ENCODE measurements around the gene PCA3.
"Not testable (repeated sequence)": the region's sequence is repeated elsewhere in the genome, so short reads cannot be mapped to it uniquely, and the experiment has no call there.

The PCA3 gene

DNA sequence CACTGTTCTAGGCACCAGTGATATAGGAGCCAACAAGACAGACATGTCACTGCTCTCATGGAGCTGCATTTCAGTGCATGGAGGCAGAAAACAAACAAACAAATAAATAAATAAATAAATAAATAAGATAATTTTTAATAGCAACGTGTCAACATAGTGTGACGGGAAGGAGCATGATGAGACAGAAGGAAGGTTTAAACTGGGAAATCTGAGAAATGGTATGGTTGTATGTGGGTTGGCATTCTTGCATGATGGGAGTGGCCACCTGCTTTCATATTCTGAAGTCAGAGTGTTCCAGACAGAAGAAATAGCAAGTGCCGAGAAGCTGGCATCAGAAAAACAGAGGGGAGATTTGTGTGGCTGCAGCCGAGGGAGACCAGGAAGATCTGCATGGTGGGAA is at the start of gene PCA3:
TSS of gene PCA3 (plus strand) at position 301 of the 400 bp plus-strand sequence.
- DNase-seq: no peak

DNA sequence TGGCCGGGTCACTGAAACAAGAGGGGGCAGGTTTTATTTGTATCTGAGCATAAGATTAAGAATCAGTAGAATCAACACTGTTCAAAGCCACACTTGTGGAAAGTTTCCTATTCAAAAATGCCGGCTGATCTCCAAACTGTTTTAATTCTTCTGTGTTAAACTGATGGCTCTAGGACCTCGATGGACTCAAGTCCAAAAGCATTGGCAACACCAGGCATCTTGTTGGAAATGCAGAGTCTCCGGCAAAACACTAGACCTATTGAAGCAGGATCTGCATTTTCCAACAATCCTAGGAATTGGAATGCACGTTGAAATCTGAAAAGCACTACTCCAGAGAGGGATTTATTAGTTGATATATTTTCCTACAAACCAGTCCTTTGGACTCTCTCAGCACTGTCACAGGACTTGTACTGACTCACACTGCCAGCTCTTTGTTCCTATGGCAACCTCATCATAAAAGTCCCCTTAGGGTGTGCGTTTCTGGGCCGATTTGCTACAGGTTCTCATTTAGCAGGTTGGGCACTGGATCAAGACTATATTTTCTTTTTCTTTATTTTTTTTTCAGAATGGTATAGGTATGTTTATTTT is 48.1 kb upstream of the PCA3 start:
- DNase-seq: no peak

DNA sequence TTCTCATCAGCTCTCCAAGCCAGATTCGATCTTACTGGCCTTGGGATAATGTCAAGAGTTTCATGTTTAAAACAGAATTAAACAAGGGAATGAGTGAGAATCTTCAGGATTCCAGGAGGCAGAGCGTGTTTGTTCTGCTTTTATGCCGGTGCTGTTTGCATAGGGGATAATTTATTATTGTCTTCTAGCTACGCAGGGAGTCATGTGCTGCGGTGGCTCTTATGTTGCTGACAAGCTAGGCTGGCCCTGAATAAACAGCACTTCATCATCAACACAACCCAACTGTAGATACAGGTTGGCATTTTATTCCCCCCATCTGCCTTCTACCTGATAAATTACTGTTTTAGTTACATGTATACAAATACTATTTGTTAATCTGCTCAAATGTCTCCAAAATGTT is 47.1 kb upstream of the PCA3 start:
- no peak for DNase-seq

DNA sequence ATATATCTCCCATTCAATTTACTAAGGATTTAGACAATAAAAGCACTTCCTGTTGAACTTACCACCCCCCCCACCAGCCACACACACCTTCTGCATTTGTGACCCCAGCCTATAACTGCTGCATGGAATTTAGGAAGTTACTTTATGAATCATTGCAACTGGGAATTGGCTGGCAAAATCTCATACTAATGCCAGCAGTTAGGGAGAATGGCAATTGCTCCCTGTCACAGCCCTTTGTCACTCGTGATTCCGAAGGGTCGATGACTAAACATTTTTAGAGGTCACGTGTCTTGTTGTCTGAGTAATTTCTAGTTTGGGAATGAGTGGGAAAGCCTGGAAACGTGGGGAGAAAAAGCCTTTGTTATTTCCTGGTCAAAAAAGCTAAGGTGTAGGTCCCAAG is 46.6 kb upstream of the PCA3 start:
- DNase-seq: no peak

DNA sequence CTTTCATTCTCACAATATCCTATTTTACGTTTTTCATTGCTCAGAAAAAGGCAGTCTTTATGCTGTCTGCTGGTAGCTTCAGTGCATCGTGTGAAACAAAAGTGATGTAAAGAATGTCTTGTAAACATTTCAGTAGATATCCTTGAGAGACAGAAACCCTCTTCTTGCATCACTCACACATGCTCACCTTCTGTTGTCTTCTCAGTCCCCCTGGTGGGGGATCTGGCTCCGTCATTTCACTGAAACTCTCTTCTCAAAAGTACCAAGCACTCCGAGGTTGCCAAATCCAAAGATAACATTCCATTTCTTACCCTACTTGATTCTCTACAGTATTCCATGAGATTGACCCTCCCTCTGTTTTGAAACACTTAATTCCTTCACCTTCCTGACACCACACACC is 46.1 kb upstream of the PCA3 start:
- no peak for DNase-seq

DNA sequence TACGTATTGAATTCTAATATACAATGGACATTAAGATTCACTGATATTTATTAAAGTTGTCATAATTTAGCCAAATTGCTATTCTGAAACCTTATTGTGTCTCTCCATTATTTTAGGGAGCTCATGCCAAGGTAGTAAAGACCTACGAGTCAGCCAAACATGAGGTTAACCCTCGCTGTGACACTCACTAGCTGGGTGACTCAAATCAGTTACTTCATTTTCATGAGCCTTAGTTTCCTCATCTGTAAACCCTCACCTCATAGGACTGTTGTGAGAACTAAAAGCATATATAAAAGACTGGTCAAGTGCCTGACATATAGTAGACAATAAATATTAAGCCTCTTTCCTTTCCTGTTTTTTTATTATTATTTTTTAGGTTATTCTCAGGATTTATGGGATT is 44.0 kb upstream of the PCA3 start:
- DNase-seq: no peak

DNA sequence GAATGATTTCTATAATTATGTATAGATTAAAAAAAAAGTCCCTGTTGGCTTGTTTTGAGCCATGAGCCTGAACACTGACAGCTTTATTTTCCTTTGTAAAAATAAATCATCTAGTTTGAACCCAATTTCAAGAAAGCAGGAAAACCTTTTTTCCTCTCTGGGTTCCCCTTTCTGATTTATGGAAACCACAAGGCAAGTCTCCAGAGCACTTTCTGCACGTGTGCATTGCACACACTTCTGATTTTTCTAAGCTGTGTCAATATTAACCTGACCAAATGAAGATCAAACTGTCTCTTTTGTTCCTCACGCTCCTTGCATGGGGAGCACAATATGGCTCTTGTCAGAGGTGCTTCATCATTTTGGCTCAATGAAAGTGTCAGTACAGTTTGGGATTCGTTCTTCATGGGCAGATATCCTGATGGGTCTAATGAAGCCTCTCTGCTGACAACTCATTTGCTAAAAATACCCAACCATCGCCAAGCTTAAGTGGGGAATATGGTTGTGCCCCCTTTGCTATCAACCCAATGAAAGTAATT is 39.2 kb upstream of the PCA3 start:
- no peak for DNase-seq

DNA sequence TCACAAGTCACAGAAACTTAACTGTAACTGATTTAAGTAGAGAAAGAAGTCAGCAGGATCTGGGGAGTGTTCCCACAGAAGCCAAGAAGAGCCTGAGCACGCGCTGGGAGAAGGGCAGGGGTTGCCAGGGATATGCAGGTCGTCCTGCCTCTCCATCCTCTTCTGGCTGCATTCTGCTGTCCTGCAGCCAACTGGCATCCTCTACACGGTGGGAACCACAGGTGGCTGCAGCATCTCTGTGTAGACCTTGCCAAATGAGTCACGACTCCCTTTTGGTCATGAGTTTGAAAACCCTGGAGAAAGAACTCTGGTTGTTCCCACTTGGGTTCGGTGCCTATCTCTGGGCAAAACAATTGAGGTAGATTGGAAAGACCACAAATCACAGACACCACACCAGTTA is 38.4 kb upstream of the PCA3 start:
- DNase-seq: no peak

DNA sequence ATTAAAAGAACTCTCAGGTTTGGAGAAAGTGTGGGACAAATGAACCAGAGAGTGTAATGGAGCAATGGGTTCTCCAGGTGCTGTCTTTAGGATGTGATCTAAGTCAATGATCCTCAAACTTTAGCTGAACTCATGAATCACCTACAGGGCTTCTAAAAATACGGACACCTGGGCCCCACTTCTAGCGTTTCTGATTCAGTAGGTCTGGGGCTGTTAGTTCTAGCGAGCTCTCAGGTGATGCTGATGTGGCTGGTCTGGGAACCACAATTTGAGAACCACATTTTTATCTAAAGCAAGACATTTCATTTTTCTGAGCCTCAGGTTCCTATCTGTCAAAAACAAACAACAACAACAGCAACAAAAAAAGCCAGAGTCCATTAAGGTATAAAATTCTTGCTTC is 35.1 kb upstream of the PCA3 start:
- DNase-seq: no peak

DNA sequence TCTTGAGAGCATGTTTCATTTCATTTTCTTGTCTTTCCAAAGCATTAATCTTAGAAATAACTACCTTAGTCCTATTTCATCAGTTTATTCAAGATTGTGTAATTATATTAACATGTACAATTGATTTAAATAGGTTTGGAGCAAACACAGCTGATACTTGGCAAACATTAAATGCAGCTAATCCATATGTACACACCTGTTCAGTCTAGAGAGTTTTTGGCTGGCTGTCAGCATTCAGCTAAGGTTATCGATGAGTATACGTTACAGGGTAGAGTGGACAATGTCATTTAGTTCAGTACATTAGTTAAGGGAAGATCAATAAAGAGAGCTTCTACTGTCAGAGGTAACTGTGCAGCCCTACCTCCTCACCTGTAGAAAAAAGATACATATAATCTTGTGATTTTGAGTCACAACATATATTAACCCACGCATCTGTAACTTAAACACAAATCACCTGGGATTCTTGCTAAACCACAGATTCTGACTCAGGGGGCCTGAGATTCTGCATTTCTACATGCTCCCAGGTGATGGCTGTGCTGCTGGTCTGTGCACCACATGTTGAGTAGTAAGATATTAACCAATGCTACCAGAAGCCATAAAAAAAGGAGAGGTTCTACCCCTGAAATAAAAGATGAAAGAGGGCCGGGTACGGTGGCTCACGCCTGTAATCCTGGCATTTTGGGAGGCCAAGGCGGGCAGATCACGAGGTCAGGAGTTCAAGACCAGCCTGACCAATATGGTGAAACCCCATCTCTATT is 34.1 kb upstream of the PCA3 start:
- no peak for DNase-seq

DNA sequence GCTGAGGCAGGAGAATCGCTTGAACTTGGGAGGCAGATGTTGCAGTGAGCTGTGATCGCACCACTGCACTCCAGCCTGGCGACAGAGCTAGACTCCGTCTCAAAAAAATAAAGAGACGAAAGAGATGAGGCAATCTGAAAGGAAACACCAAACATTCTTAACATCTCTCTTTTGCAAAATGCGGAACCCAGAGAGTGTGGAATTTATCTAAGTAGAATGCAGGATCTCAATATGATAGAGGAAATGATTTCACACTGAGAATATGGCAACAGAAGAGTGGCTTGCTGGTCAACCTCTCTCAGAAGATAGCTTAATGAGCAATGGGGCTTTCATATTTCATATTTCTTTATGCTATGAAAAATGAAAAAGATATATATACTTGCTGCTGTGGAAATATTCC is 33.4 kb upstream of the PCA3 start:
- no peak for DNase-seq

DNA sequence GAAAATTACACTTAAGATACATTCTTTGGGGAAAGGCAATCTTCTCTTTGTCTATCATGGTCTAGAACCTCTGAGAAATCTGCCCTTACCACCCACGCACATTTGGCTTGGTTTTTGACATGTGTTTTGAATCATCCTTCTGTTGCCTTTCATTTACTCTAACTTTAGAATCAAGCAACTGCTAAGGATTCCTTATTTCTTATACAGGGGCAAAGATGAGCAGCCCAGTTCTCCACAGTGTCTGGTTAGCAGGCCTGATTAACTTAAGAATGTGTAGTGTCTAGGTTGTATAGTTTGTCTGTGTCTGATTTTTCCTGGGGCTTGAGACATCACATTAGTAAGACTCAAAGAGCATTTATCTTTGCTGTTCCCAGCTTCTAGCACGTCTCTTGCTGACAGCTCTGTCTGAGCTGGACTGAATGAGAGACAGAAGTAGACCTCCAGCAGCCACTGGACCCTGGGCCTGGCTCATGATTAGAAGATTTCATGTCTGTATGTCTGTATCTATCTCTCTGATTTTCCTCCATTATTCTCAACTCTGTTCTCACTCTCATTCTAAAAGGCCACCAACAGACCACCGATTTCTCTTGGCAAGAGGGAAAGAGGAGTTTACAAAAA is 31.8 kb upstream of the PCA3 start:
- DNase-seq: no peak

DNA sequence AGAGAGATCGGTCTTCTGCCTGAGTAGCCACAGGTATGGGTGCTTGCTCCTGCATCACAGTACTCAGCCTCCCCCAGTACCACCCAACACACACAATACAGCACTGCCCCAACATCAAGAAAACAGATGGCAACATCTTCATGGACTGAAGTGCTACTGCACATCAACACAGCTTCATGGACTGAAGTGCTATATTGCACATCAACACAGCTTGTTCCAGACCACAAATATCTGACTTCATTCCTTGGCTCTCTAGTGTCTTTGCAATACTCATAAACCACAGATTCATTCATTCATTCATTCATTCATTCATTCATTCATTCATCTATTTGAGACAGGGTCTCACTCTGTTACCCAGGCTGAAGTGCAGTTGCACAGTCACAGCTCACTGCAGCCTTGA is 31.1 kb upstream of the PCA3 start:
- DNase-seq: no peak

DNA sequence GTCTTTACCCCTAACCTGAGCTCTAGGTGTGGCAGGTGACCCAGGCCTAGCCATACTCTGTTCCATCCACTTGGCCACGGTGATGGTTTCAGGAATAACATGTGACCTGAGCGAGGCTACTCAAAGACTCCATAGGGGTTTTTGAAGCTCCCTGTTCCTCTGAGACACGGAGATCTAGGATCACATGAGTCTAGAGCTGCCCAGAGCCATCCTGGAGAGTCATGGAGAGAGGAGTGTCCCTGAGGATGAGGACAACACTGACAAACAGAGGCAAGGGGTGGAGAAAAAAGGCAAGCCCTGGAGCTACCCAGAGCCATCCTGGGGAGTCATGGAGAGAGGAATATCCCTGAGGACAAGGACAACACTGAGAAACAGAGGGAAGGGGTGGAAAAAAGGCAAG is 29.5 kb upstream of the PCA3 start:
- no peak for DNase-seq

DNA sequence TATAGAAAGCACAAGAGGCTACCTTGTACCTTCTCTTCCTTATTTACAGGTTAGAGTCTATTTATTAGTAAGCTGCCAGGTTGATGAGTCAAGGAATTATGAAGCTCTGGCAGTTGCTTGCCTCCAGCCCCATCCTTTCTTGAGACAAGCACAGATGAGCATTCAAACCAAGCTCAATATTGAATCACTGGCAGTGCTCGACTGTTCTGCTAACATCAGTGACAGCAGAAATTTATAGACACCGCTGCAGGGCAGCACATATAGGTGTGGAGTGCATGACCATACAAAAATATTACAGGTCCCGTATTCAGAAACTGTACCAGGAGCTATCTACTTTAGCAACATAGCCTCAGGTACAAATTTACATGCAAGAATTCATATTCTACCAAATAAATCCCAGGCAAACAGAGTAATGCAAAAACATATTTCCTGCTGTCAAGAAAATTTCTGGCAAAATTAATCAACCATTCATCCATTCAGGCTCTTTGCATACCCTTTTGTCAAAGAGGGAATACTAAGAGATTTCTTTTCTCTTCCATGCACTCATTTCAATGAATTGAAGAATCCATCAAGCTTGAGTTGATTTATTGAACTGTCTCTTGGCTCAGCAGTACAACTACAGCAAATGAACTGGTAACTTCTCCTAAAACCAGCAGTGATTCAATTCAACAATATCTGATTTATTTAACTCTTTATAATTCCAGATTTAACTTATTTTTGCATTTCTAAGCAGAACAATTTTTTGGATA is 26.9 kb upstream of the PCA3 start:
- DNase-seq: no peak

DNA sequence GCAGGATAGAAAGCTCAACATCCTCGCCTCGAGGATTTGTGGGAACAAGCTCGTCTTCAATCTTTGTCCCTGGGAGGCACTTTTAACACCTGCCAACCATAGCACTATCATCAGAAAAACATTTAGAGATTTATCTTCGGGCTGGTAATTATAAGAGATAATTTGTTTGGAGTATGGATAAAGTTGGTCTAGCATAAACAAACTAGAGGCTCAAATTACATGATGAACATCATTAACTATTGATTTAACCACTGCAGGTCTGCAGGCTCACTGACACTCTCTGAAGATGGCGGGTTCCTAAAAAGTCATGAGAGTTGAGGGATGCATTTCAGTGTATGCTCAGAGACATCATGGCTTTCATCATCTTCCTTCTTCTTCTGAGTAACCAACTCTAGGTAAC is 25.8 kb upstream of the PCA3 start:
- DNase-seq: no peak

DNA sequence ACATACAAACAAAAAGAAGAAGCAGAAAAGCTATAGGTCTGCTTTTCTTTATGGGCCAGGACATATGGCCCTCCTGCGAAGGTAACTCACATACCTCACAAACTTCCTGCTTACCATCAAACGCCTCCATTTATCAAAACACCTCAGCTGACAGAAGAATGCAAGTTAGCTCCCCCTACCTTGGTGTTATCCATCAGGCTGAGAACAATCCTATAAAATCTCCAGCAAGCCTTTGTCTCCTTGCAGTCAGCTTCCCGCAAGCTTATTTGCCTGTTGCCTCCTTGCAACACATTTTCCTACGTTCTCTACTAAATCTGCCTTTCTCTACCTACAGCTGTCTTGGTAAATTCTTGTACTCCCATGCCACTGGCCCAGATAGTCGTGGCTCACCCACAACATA is 22.7 kb upstream of the PCA3 start:
- DNase-seq: no peak

DNA sequence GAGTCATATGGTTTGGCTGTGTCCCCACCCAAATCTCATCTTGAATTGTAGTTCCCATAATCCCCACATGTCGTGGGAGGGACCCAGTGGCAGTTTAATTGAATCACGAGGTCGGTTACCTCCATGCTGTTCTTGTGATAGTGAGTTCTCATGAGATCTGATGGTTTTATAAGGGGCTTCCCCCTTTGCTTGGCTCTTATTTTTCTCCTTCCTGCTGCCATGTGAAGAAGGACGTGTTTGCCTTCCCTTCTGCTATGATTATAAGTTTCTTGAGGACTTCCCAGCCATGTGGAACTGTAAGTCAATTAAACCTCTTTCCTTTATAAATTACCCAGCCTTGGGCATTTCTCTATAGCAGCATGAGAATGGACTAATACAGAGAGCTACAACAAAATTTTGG is 21.3 kb upstream of the PCA3 start:
- DNase-seq: not testable (repeated sequence)

DNA sequence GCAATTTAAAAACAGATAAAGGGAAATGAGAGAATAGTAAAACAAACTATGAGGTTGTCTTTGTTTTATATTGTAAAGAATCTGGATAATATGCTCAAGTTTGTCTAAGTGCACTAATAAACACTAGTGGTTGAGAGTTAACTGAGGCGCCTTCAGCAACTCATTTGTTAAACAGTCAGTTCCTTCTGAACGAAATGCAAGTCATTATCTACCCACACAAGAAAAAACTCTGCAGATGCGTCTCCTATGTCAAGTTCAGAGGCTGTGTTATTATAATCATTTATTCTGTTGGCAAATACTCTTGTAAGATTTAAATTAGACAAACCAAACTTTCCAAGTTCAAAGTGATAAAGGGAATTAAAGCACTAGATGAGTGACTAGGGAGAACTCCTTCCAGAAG is 20.3 kb upstream of the PCA3 start:
- DNase-seq: no peak

DNA sequence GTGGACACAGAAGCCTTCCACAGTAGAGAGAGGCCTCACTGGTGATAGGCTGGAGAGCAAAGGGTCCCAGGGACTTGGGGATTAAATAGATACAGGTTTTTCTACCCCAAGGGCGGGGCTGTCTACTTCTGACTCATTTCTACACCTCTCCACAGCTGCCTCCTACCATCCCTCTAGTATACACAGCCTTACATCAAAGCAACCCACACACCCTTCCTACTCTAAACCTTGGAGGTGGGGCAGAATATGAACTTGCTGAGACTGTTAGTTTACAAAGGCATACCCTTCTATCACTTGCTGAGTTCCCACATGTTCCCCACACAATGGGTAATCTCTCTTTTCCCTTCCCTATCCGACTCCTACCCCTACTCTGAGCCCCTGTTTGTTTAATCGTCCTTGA is 19.9 kb upstream of the PCA3 start:
- no peak for DNase-seq

DNA sequence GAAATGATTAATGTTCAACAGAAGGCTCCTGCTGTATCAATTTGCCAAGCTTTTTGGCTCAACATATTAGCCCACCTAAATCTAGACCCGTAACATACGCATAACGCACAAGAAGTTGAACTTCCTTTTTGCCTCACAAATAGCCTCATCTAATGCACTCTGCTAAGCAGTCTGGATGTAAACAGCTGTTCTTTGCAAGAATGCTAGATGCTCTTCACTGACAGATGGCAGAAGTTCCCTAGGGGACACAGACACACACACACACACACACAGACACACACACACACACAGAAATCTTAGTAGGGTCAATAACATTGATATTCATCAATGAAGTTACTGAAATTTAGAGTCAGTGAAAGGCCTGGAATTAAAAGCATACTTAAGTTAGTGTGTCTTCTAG is 13.2 kb upstream of the PCA3 start:
- no peak for DNase-seq

DNA sequence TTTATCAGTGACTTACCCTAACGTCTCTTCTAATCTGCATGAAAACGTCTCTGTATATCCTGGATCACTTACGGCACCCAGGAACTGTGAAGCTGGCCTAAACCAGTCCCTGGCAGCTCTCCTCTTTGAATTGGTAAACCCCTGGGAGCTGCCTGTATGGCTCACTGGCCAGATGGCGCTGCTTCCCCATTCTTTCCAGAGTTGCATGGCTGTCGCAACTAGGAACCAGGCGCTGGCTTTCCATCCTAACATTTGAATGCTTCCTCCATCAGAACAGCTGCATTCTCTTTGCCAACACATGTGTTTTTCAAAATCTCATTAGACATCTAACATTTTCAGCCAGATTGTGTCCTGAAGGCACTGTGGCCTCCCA is 8.0 kb upstream of the PCA3 start:
- DNase-seq: no peak

DNA sequence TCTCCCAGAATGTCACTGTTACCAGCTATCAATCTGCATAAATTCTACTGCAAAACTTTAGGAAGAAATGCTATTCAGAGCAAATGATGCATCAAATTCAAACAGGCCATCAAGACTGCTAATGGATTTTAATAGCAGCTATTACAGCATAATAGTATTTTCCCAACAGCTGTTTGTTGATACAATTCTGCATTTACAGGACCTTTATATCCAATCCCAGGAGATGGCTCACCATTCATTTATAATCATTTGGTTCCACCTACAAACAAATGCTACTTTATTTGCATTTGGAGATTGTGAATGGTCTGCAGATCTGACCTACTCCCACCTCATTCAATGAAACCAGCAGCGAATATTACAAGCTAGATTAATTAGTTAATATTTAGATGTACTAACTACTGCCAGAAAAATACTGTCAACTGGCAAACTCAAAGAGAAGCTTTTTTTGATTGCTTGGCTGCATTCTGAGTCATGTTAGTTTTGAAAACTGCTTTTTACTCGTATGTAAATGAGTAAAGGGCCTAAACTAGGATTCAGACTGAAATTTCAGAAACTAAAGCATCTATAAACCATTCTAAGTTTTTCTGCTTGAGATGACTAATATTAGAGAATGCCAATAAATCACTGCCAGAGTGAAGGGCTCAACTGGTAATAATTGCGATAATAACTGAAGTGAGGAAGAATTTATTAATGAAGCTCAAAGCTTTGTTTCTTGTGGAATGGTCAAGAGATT is 7.1 kb upstream of the PCA3 start:
- no peak for DNase-seq

Measured in NCI-H1694 (cell line).